T47D (cell line): ENCODE results near the gene NEK11.

Source experiments
- DNase-seq, 2 experiments: peaks; one replicate each; pipeline versions ENCODE4 v3.0.0 to v3.0.0-alpha.2; 2011 to 2012; ENCODE audit warnings: low read depth in 1 of 2, low spot score in 1 of 2
- JUND ChIP-seq: IDR thresholded peaks from 2 replicates; pipeline ENCODE4 v1.6.1; 2012; ENCODE audit warnings: low read depth
- in situ Hi-C: cut with HindIII; loops from 2 replicates; pipeline ENCODE4 v1.10.0; 2016; ENCODE audit warnings: low sequenced_read_pairs, low pct_unique_long_range_greater_than_20kb

The NEK11 gene, protein sequence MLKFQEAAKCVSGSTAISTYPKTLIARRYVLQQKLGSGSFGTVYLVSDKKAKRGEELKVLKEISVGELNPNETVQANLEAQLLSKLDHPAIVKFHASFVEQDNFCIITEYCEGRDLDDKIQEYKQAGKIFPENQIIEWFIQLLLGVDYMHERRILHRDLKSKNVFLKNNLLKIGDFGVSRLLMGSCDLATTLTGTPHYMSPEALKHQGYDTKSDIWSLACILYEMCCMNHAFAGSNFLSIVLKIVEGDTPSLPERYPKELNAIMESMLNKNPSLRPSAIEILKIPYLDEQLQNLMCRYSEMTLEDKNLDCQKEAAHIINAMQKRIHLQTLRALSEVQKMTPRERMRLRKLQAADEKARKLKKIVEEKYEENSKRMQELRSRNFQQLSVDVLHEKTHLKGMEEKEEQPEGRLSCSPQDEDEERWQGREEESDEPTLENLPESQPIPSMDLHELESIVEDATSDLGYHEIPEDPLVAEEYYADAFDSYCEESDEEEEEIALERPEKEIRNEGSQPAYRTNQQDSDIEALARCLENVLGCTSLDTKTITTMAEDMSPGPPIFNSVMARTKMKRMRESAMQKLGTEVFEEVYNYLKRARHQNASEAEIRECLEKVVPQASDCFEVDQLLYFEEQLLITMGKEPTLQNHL

DNA sequence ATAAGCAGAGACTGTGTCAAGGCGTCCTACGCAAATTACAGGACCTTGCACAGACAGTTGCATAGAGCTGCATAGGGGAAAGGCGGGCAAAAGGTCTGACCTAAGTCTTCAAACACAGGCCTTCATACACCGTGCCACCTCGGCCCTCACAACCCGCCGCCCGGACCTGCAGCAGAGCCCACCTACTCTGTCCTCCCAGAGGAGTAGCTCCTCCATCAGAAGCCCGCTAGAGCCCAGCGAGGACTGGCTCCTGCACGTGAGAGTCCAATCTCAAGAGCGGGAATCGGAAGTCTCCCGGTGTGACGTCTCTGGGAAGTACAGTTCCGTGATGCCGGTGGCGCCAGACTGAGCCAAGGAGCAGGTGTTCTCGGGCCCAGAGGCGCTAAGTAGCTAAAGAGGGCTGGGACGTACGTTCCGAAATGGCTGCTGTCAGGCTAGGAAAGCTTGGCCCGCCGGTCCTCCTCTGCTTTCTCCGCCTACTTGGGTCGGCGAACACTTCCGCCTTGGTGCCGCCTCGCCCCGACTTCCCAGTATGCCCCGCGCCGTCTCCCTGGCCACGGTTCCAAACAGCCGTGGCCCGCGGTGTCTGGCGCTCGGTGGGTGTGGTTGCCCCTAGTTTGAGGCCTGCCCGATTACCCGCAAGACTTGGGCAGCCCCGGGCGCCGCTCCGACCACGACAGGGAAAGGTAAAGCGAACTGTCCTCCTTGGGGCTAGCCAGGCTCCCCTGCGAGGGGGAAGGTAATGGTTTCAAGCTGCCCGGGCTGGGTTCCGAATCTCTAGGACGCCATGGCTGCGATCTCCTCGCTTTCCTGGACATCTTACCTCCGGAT, at the start of gene NEK11, which contains the start of gene ASTE1:
Gene NEK11 (plus strand): TSS at position 557 of the 831 bp plus-strand sequence. CDS start 2,832 bp downstream, outside the sequence.
Gene ASTE1 (minus strand): TSS at position 505 of the 831 bp plus-strand sequence. CDS start 1,519 bp downstream, outside the sequence.
- DNase-seq: peak; percentile 64 to 89
- no peak for TF ChIP-seq JUND
- in situ Hi-C loops: no loop called here

DNA sequence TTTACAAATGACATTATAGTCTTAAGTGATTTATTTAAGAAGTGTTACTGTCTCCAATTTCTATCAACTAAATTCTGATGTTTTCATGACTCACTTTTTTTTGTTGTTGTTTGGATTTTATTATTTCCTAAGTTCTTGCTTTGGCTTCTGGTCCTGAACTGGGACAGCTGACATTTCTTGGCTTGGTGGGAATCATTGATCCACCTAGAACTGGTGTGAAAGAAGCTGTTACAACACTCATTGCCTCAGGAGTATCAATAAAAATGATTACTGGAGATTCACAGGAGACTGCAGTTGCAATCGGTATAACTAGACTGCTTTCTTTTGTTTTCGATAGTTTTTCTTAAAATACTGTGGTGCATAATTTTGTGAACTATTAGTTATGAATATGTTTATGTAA, 47.6 kb upstream of the NEK11 start:
- TF ChIP-seq JUND: no peak
- DNase-seq: no peak
- in situ Hi-C loops: no loop called here

DNA sequence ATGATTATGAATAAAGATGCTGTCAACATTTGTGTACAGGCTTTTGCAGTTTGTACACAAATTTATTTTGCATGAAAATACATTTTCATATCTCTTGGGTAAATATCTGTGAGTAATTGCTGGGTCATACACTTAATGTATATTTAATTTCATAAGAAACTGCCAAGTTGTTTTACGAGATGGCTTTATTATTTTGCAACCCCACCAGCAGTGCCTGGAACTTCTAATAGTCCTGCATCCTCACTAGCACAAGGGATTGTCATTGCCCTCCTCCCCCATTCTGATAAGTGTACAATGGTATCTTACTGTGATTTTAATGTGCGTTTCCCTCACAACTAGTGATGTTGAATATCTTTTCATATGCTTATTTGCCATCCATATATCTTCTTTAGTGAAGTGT, 45.2 kb upstream of the NEK11 start:
- TF ChIP-seq JUND: no peak
- in situ Hi-C loops: no loop called here
- DNase-seq: no peak

DNA sequence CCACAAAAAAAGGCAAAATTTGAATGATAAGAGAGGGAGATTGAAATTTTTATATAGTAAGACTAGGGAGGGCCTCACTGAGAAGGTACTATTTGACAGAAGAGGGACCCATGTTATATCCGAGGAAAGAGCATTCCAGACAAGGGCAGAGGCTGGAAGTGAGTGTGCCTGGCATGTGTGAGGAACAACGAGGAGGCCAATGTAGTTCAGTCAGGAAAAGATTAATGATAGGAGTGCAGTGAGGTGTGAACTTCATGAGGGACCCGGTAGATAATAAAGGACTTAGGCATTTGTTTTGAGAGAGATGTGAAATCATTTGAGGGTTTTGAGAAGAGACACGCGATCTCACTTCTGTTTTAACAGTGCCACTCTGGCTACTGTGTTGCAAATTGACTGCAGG, 36.4 kb upstream of the NEK11 start:
- DNase-seq: no peak
- in situ Hi-C loops: no loop called here
- no peak for TF ChIP-seq JUND

DNA sequence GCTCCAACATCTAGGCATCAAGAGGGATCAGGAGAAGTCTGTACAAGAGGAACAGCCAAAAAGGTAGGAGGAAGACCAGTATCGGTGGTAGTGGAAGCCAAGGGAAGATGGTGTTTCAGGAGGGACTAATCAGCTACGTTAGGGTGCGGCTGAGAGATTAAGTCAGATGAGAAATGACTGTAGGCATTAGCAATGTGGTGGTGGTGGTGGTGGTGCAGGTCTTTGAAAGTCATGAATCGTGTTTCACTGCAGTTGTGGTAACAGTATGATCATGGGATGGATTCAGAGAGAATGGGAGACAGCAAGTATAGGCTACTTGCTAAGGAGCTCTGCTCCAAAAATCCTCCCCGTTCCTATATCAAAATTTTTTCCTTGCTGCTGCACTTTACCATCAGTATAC, 35.6 kb upstream of the NEK11 start:
- no peak for TF ChIP-seq JUND
- in situ Hi-C loops: no loop called here
- no peak for DNase-seq

DNA sequence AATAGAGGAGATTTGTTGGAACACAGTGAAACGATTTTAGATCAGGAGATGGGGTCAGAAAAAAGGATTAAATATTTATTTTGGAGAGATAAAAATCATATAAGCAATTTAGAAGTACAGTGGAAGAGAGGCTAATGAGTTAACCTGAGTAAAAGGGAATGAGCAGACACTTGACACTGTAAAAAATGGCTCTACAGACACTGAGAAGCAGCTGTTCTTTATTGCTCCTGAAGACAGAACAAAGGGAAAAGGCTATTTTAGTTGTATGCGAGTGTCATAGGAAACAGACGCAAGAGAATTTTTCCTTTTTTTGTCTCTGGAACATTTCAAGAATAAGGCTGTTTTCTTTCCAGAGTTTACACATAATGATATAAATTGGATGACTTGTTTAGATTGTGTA, 34.3 kb upstream of the NEK11 start:
- in situ Hi-C loops: no loop called here
- TF ChIP-seq JUND: no peak
- DNase-seq: no peak

DNA sequence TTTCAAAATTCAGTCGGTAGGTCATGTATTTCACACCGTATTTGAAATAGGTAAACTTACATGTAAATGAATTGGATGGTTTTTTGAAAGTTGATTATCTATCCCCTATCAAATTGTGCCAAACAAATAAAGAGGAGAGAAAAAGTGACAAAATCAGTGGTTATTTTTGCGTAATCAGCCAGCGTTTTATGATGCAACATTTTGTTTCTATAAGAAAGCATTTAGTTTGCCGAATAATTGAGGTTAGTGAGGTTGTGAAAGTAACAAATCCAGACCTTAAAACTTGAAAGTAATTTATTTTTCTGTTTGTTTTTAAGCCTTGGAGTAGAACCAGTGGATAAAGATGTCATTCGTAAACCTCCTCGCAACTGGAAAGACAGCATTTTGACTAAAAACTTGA, 29.4 kb upstream of the NEK11 start:
- no peak for TF ChIP-seq JUND
- in situ Hi-C loops: no loop called here
- no peak for DNase-seq

DNA sequence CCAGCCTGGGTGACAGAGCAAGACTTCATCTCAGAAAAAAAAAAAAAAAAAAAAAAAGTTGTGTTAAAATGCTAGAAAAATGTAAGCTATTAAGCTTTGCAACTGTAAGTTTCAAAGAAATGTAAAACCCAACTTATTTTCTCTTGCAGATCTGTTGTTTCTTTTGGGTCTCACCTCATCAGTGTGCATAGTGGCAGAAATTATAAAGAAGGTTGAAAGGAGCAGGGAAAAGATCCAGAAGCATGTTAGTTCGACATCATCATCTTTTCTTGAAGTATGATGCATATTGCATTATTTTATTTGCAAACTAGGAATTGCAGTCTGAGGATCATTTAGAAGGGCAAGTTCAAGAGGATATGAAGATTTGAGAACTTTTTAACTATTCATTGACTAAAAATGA, 25.6 kb upstream of the NEK11 start:
- in situ Hi-C loops: no loop called here
- DNase-seq: no peak
- TF ChIP-seq JUND: no peak

DNA sequence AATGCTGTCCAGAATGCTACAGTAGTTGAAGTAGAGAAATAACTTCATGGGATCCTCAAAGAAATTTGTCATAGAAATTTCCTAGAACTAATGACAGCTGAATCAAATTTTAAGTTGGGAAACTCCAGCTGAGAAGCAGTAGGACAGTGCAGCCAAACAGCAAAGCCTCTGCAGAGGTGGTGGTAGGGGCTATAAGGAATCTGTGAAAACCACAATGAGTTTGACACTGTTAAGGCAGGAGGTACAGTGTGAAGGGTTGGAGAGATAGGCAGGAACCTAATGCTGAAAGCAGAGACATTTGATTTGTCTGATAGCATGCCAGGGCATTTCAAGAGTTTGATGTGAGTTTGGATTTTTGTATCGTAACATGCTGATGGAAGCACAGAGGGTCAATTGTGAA, 22.1 kb upstream of the NEK11 start:
- DNase-seq: no peak
- no peak for TF ChIP-seq JUND
- in situ Hi-C loops: no loop called here

DNA sequence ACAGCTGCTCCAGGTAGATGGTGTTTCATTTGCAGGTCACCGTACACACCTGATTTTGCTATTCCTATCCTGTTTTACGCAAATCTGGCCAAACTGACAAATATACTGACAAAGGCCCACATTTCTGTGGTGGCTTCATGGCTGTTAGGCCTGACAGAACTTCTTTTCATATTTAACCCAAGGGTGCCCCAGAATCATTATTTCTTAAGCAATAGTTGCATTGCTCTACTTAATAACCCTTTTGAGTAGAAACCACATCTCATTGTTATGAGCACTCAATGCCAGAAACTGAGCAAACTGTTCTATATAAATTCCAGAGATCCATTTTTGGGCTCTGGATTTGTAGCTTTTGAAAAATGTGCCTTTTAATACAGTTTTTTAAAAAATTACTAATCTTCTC, 19.4 kb upstream of the NEK11 start:
- no peak for DNase-seq
- in situ Hi-C loops: no loop called here
- TF ChIP-seq JUND: no peak

DNA sequence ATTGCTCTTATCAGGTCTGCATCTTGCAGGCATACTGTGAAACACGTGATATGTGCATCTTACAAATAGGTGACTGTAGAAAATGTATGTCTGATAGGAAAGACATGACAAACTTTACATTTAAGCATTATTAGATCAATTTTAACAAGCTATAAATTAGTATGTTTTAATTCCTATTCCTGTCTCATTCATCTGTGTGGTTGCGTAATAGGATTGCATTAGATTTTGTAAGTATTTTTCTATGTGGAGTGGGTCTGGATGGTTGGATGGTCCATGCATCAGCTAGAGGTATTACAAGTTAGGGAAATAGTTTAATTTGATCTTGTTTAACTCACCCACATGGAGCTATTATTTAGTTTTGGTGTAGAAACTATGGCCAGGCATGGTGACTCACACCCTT, 18.9 kb upstream of the NEK11 start:
- DNase-seq: no peak
- TF ChIP-seq JUND: no peak
- in situ Hi-C loops: no loop called here

DNA sequence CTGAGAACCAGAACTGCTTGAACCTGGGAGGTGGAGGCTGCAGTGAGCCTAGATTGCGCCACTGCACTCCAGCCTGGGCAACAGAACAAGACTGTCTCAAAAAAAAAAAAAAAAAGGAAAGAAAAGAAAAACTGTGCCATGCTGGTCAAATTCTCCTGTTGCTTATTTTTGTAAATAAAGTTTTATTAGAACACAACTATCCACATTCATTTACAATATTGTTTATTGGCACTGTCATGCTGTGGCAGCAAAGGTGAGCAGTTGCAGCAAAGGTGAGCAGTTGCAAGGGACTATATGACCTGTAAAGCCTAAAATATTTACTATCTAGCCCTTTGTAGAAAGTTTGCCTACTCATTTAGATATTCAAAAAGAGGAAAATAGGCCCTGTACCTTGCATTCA, 18.4 kb upstream of the NEK11 start:
- TF ChIP-seq JUND: no peak
- DNase-seq: no peak
- in situ Hi-C loops: no loop called here

DNA sequence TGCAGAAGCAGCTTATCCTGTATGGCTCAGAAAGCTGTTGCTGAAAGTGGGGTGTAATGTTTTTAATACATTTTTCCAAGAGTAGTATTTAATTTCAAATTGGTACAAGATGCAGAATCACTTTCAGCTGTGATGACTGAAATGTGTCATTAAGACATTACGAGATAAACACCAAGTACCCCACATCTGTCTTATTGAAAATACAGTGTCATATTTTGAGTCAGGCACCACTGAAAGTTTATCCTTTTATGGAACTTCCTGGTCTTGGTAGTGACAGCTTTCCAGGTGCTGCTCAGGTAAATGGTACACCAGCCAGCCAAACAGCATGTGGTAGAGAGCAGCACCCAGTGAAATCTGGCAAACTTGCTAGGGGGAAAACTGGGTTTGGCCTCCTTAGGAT, 17.0 kb upstream of the NEK11 start:
- in situ Hi-C loops: no loop called here
- no peak for TF ChIP-seq JUND
- DNase-seq: no peak
